GM19463 (cell line): Measurements from ENCODE around the gene PITPNC1.
"Not testable (repeated sequence)": the region's sequence is repeated elsewhere in the genome, so short reads cannot be mapped to it uniquely, and the experiment has no call there.

Source experiments
- ATAC-seq: cut with Tn5 transposase; IDR thresholded peaks from one replicate; pipeline ENCODE4 v1.9.1; 2021; ENCODE audit warnings: mild to moderate bottlenecking, moderate library complexity; ENCODE audit not compliant: unreplicated experiment

The PITPNC1 gene

GRCh38 chr17:67666028-67666427 is 288.9 kb downstream of the PITPNC1 start:
- no peak for ATAC-seq

- ATAC-seq: no peak
Measured at GRCh38 chr17:67666710-67667109, 289.6 kb downstream of the PITPNC1 start.

- ATAC-seq: no peak
Measured at GRCh38 chr17:67671493-67671892, 294.4 kb downstream of the PITPNC1 start.

- no peak for ATAC-seq
Measured at GRCh38 chr17:67672592-67673335, 295.7 kb downstream of the PITPNC1 start.

GRCh38 chr17:67675481-67675880 is 298.4 kb downstream of the PITPNC1 start:
- no peak for ATAC-seq

- ATAC-seq: no peak
Measured at GRCh38 chr17:67676305-67676704, 299.2 kb downstream of the PITPNC1 start.

GRCh38 chr17:67678414-67678813 is 301.3 kb downstream of the PITPNC1 start:
- no peak for ATAC-seq

- no peak for ATAC-seq
Measured at GRCh38 chr17:67679225-67679624, 302.1 kb downstream of the PITPNC1 start.

- no peak for ATAC-seq
Measured at GRCh38 chr17:67679721-67680120, 302.6 kb downstream of the PITPNC1 start.

GRCh38 chr17:67680445-67681224 is 303.6 kb downstream of the PITPNC1 start:
- ATAC-seq: no peak

GRCh38 chr17:67682196-67682595 is 305.1 kb downstream of the PITPNC1 start:
- ATAC-seq: no peak

- no peak for ATAC-seq
Measured at GRCh38 chr17:67685351-67685750, 308.3 kb downstream of the PITPNC1 start.

GRCh38 chr17:67686241-67686640 is 309.2 kb downstream of the PITPNC1 start:
- no peak for ATAC-seq

- ATAC-seq: no peak
Measured at GRCh38 chr17:67687511-67687910, 310.4 kb downstream of the PITPNC1 start.

- no peak for ATAC-seq
Measured at GRCh38 chr17:67689534-67690177, 312.6 kb downstream of the PITPNC1 start.

GRCh38 chr17:67693811-67694210 is 316.7 kb downstream of the PITPNC1 start:
- ATAC-seq: no peak

GRCh38 chr17:67696347-67696746 is 319.3 kb downstream of the PITPNC1 start:
- no peak for ATAC-seq

- ATAC-seq: no peak
Measured at GRCh38 chr17:67696853-67697498, 319.9 kb downstream of the PITPNC1 start.

GRCh38 chr17:67700037-67700724 is 323.1 kb downstream of the PITPNC1 start:
- no peak for ATAC-seq

- ATAC-seq: no peak
Measured at GRCh38 chr17:67700725-67701119, 323.6 kb downstream of the PITPNC1 start.

- not testable (repeated sequence) for ATAC-seq
Measured at GRCh38 chr17:67702861-67703260, 325.8 kb downstream of the PITPNC1 start.
